ENCODE measurements around the gene TATDN2. TPM values are rescaled to one million over a fixed set of nuclear protein-coding genes. Genes with fewer than 3 reads are reported as not detected.

Gene TATDN2
- total and polyA plus RNA-seq, 4 donors, result 16.6 to 55.4 (median 37.7) TPM

DNA sequence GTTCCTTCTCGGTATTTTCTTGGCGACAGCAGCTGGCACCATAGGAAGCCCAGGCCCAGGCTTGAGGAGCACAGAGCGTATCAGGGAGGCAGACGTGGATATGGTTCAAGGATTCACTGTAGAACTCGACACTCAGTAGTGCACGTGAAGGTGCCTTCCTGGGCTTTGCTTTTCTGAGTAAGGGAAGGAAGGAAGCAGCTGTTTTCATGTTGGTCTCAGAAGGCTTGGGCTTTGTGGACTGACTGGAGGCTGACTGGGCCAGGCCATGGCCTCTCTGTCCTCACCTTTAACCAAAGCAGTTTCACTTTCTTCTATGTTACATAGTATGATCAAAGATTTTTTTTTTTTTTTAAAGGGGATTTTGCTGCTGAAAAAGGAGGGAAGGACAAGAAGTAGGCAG, 51.4 kb downstream of the TATDN2 start:
- H3K27ac ChIP-seq (ENCODE audit: low read depth, low read length), result no peak overlapping the region
- H3K4me1 ChIP-seq (ENCODE audit: control insufficient read depth, insufficient read depth, low read length), result no peaks in the 10 kb centered on the region
- H3K36me3 ChIP-seq (ENCODE audit: control insufficient read depth, insufficient read depth, low read length), result peaks cover 65% of the 10 kb centered on the region
- H3K9me3 ChIP-seq (ENCODE audit: control insufficient read depth, insufficient read depth, low read length), result no peaks in the 10 kb centered on the region
- WGBS (ENCODE audit: insufficient coverage), result 95% methylated on average over 5 of the region's 6 CpGs
- H3K27me3 ChIP-seq (ENCODE audit: control insufficient read depth, insufficient read depth, low read length), result no peaks in the 10 kb centered on the region
- H3K4me3 ChIP-seq (ENCODE audit: low read depth, low read length), result no peak overlapping the region
- no peak for DNase-seq (ENCODE audit: low read depth in 4 of 6, low spot score in 6 of 6)

DNA sequence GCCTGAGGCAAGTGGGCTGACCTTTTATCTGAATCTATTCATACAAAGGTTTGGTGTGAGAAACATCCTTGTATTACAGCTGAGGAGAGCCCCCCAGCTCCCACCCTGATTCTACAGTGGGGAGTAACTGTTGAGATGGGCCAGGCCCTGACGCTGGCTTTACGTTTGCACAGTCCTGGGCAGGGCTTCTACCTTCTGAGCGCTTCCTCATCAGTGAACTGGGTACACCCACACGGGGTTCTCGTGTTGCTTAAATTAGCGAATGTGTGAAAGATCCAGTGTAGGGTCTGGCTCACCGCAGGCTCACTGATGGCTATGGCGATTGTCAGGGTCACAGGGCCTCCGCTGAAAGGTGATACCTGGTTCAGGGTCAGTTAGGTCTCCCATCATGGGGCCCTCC, 51.8 kb downstream of the TATDN2 start:
- H3K36me3 ChIP-seq (ENCODE audit: control insufficient read depth, insufficient read depth, low read length), result peaks cover 69% of the 10 kb centered on the region
- WGBS (ENCODE audit: insufficient coverage), result 93% methylated on average over 8 of the region's 9 CpGs
- DNase-seq (ENCODE audit: low read depth in 4 of 6, low spot score in 6 of 6), result no peak
- H3K9me3 ChIP-seq (ENCODE audit: control insufficient read depth, insufficient read depth, low read length), result no peaks in the 10 kb centered on the region
- H3K27ac ChIP-seq (ENCODE audit: low read depth, low read length), result no peak overlapping the region
- no peak overlapping the region for H3K4me3 ChIP-seq (ENCODE audit: low read depth, low read length)
- no peaks in the 10 kb centered on the region for H3K27me3 ChIP-seq (ENCODE audit: control insufficient read depth, insufficient read depth, low read length)
- no peaks in the 10 kb centered on the region for H3K4me1 ChIP-seq (ENCODE audit: control insufficient read depth, insufficient read depth, low read length)

DNA sequence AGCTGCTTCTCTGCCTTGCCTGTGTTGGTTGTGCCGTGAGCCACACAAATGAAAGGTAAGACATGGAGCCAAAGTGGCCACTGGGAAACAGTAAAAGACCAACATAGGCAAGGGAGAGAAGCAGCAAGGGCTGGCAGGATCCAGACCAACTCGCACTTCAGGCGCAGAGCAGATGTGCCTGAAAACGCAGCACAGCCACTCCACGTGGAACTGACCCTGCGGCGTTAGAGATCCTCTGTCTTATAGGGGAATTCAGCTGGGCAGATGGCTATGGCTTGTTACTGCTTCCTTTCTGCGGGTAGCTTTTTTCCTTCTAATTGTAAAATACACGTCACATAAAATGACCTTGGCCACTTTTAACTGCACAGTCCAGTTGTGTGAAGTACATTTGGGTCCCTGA, 54.8 kb downstream of the TATDN2 start:
- Histone ChIP-seq H3K4me3 (ENCODE audit: low read depth, low read length) (no peak overlapping the region), H3K27ac (ENCODE audit: low read depth, low read length) (no peak overlapping the region), H3K4me1 (ENCODE audit: control insufficient read depth, insufficient read depth, low read length) (no peaks in the 10 kb centered on the region), H3K27me3 (ENCODE audit: control insufficient read depth, insufficient read depth, low read length) (no peaks in the 10 kb centered on the region), H3K36me3 (ENCODE audit: control insufficient read depth, insufficient read depth, low read length) (peaks cover 76% of the 10 kb centered on the region), H3K9me3 (ENCODE audit: control insufficient read depth, insufficient read depth, low read length) (no peaks in the 10 kb centered on the region)
- DNase-seq (ENCODE audit: low read depth in 4 of 6, low spot score in 6 of 6), result no peak
- 91% methylated on average over 7 of the region's 9 CpGs for WGBS (ENCODE audit: insufficient coverage)

DNA sequence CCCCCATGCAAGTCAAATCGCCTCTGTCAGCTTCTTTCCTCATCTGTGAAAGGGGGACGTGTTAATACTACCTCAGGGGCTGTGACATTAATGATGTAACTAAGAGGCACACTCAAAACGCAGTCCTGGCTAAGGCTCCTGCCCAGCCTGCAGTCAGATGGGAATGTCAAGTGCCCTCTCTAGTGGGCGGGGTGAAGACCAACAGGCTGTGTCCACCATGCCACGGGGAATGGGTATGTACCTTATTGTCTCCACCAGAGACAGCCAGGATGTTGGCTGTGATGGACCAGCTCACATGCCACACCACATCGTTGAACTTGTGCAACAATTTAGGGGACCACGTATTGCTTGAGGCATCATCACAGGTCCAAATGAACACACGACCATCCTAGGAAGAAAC, 55.5 kb downstream of the TATDN2 start:
- no peak for DNase-seq (ENCODE audit: low read depth in 4 of 6, low spot score in 6 of 6)
- Histone ChIP-seq H3K27ac (ENCODE audit: low read depth, low read length) (no peak overlapping the region), H3K27me3 (ENCODE audit: control insufficient read depth, insufficient read depth, low read length) (no peaks in the 10 kb centered on the region), H3K4me1 (ENCODE audit: control insufficient read depth, insufficient read depth, low read length) (no peaks in the 10 kb centered on the region), H3K4me3 (ENCODE audit: low read depth, low read length) (no peak overlapping the region), H3K36me3 (ENCODE audit: control insufficient read depth, insufficient read depth, low read length) (peaks cover 77% of the 10 kb centered on the region), H3K9me3 (ENCODE audit: control insufficient read depth, insufficient read depth, low read length) (no peaks in the 10 kb centered on the region)
- WGBS (ENCODE audit: insufficient coverage), result 94% methylated on average over 8 of the region's 8 CpGs

DNA sequence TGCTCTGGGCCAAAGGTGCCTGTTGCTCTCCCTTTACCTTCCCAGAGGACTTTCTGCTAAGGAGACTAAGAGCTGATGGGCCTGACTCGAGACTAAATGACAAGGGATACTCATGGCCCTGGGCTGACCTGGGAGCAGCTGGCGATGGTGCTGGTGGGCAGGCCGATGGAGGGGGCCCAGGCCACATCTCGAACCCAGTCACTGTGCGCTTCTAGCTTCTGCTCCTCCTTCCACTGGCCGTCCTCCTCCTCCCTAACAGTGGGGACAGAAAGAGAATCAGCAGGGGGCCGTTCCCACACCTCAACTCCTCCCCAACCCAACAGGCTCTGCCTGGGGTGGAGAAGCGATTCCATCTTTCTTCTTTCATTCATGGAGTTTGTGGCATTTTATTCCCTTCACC, 56.6 kb downstream of the TATDN2 start:
- no peaks in the 10 kb centered on the region for H3K9me3 ChIP-seq (ENCODE audit: control insufficient read depth, insufficient read depth, low read length)
- 94% methylated on average over 6 of the region's 8 CpGs for WGBS (ENCODE audit: insufficient coverage)
- peaks cover 77% of the 10 kb centered on the region for H3K36me3 ChIP-seq (ENCODE audit: control insufficient read depth, insufficient read depth, low read length)
- no peak overlapping the region for H3K4me3 ChIP-seq (ENCODE audit: low read depth, low read length)
- no peaks in the 10 kb centered on the region for H3K4me1 ChIP-seq (ENCODE audit: control insufficient read depth, insufficient read depth, low read length)
- no peak for DNase-seq (ENCODE audit: low read depth in 4 of 6, low spot score in 6 of 6)
- H3K27me3 ChIP-seq (ENCODE audit: control insufficient read depth, insufficient read depth, low read length), result no peaks in the 10 kb centered on the region
- H3K27ac ChIP-seq (ENCODE audit: low read depth, low read length), result no peak overlapping the region

DNA sequence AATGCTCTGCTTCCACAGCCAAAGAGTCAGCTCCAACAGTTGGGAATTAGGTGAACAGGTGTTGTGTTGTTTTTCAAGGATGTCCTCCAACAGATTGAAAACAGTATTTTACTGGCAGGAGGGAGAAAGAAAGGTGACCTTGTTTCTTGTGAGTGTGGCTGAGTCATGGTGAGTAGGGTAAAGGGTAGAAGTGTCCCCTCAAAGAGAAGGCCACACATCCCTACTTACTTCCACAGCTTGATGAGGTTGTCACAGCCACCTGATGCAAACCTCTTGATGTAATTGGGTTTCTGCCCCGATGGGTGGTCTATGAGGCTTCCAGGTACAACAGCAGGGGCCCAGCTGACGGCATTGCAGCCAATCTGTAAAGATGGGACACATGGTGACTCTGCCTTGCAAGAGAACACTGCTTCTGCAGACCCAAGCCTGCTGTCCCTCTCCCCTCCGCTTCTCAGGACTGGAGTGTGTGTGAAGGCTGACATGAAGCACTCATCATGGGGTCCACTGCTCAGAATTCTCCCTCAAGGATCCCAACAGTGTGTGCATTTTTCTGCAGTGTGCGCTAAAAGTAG, 57.2 kb downstream of the TATDN2 start:
- Histone ChIP-seq H3K27ac (ENCODE audit: low read depth, low read length) (no peak overlapping the region), H3K27me3 (ENCODE audit: control insufficient read depth, insufficient read depth, low read length) (no peaks in the 10 kb centered on the region), H3K4me1 (ENCODE audit: control insufficient read depth, insufficient read depth, low read length) (no peaks in the 10 kb centered on the region), H3K4me3 (ENCODE audit: low read depth, low read length) (no peak overlapping the region), H3K36me3 (ENCODE audit: control insufficient read depth, insufficient read depth, low read length) (peaks cover 77% of the 10 kb centered on the region), H3K9me3 (ENCODE audit: control insufficient read depth, insufficient read depth, low read length) (no peaks in the 10 kb centered on the region)
- 85% methylated on average over 3 of the region's 4 CpGs for WGBS (ENCODE audit: insufficient coverage)
- DNase-seq (ENCODE audit: low read depth in 4 of 6, low spot score in 6 of 6), result no peak

DNA sequence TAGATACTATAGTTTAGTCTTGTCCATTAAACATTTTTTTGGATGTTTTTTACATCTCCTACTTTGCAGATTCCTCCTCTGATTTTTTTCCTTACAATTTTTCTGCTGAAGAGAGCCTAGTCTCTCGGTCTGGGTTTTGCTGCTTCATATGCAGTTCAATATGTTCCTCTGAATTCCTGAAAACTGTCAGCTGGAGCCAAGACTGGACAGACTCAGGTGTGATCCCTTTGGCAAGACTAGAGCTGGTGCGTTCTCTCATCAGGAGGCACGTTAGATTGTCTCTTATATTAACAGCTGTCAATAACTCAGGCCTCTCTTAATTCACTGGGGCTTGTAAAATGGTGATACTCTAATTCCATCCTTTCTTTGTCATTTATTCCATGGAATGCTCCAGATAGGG, 57.9 kb downstream of the TATDN2 start:
- WGBS (ENCODE audit: insufficient coverage), result 90% methylated on average over 2 of the region's 3 CpGs
- H3K36me3 ChIP-seq (ENCODE audit: control insufficient read depth, insufficient read depth, low read length), result peaks cover 74% of the 10 kb centered on the region

DNA sequence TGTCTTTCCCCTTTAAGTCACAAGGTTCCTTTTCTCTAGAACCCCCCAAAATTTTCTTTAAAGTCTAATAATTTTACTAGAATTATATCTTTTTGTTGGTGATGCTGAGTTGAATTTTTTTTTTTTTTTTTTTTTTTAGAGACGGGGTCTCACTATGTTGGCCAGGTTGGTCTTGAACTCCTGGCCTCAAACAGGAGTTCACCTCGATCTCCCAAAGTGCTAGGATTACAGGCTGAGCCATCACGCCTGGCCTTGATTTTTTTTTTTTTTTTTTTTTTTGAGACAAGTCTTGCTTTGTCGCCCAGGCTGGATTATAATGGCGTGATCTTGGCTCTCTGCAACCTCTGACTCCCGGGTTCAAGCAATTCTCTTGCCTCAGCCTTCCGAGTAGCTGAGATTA, 60.4 kb downstream of the TATDN2 start:
- H3K27me3 ChIP-seq (ENCODE audit: control insufficient read depth, insufficient read depth, low read length), result no peaks in the 10 kb centered on the region
- no peak overlapping the region for H3K4me3 ChIP-seq (ENCODE audit: low read depth, low read length)
- peaks cover 70% of the 10 kb centered on the region for H3K36me3 ChIP-seq (ENCODE audit: control insufficient read depth, insufficient read depth, low read length)
- WGBS (ENCODE audit: insufficient coverage), result 100% methylated on average over 5 of the region's 7 CpGs
- DNase-seq (ENCODE audit: low read depth in 4 of 6, low spot score in 6 of 6), result no peak
- H3K4me1 ChIP-seq (ENCODE audit: control insufficient read depth, insufficient read depth, low read length), result no peaks in the 10 kb centered on the region
- no peaks in the 10 kb centered on the region for H3K9me3 ChIP-seq (ENCODE audit: control insufficient read depth, insufficient read depth, low read length)
- no peak overlapping the region for H3K27ac ChIP-seq (ENCODE audit: low read depth, low read length)

More for the DNA sequence above, 57.9 kb downstream of the TATDN2 start:
- Histone ChIP-seq H3K9me3 (ENCODE audit: control insufficient read depth, insufficient read depth, low read length) (no peaks in the 10 kb centered on the region), H3K27ac (ENCODE audit: low read depth, low read length) (no peak overlapping the region), H3K4me3 (ENCODE audit: low read depth, low read length) (no peak overlapping the region), H3K4me1 (ENCODE audit: control insufficient read depth, insufficient read depth, low read length) (no peaks in the 10 kb centered on the region), H3K27me3 (ENCODE audit: control insufficient read depth, insufficient read depth, low read length) (no peaks in the 10 kb centered on the region)
- no peak for DNase-seq (ENCODE audit: low read depth in 4 of 6, low spot score in 6 of 6)

DNA sequence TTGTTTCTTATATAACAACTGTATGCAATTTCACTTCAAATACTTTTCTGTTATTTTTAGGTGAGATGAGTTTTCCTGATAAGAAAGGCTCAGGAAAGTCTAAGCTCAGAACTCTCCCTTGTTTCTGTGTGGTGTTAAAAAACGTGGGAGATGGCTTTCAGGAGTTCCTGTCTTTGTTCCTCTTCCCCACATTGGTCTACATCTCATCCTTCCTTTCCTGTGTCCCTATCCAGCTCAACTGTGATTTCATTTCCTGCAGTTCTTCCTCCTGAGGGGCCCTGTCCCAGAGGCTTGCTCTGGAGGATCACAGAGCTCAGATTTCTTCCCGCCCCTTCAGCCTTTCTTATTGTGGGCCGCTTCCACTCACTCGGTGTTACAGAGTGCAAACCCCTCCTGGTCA, 61.5 kb downstream of the TATDN2 start:
- Histone ChIP-seq H3K9me3 (ENCODE audit: control insufficient read depth, insufficient read depth, low read length) (no peaks in the 10 kb centered on the region), H3K27ac (ENCODE audit: low read depth, low read length) (no peak overlapping the region), H3K27me3 (ENCODE audit: control insufficient read depth, insufficient read depth, low read length) (no peaks in the 10 kb centered on the region), H3K4me3 (ENCODE audit: low read depth, low read length) (no peak overlapping the region), H3K4me1 (ENCODE audit: control insufficient read depth, insufficient read depth, low read length) (no peaks in the 10 kb centered on the region), H3K36me3 (ENCODE audit: control insufficient read depth, insufficient read depth, low read length) (peaks cover 67% of the 10 kb centered on the region)
- no peak for DNase-seq (ENCODE audit: low read depth in 4 of 6, low spot score in 6 of 6)
- WGBS (ENCODE audit: insufficient coverage), result 83% methylated on average over 3 of the region's 4 CpGs

DNA sequence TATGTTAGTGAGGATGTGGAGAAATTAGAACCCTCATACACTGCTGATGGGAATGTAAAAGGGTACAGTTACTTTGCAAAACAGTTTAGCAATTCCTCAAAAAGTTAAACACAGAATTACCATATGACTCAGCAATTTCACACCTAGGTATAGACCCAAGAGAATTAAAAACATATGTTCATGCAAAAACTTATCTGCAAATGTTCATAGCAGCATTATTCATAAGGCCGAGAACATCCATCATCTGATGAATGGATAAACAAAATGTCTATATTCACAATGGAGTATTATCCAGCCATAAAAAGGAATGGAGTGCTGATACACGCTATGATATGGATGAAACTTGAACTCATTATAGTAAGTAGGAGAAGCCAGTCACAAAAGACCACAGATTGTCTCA, 62.3 kb downstream of the TATDN2 start:
- H3K36me3 ChIP-seq (ENCODE audit: control insufficient read depth, insufficient read depth, low read length), result peaks cover 66% of the 10 kb centered on the region
- DNase-seq (ENCODE audit: low read depth in 4 of 6, low spot score in 6 of 6), result no peak
- no CpG with 5 or more reads among the region's 2 CpGs for WGBS (ENCODE audit: insufficient coverage)

More for the DNA sequence above, 62.3 kb downstream of the TATDN2 start:
- Histone ChIP-seq H3K27ac (ENCODE audit: low read depth, low read length) (no peak overlapping the region), H3K27me3 (ENCODE audit: control insufficient read depth, insufficient read depth, low read length) (no peaks in the 10 kb centered on the region), H3K9me3 (ENCODE audit: control insufficient read depth, insufficient read depth, low read length) (no peaks in the 10 kb centered on the region), H3K4me1 (ENCODE audit: control insufficient read depth, insufficient read depth, low read length) (no peaks in the 10 kb centered on the region), H3K4me3 (ENCODE audit: low read depth, low read length) (no peak overlapping the region)
